ENCODE measurements around the gene YWHAG.
"Not testable (repeated sequence)": the region's sequence is repeated elsewhere in the genome, so short reads cannot be mapped to it uniquely, and the experiment has no call there.

YWHAG gene

DNA sequence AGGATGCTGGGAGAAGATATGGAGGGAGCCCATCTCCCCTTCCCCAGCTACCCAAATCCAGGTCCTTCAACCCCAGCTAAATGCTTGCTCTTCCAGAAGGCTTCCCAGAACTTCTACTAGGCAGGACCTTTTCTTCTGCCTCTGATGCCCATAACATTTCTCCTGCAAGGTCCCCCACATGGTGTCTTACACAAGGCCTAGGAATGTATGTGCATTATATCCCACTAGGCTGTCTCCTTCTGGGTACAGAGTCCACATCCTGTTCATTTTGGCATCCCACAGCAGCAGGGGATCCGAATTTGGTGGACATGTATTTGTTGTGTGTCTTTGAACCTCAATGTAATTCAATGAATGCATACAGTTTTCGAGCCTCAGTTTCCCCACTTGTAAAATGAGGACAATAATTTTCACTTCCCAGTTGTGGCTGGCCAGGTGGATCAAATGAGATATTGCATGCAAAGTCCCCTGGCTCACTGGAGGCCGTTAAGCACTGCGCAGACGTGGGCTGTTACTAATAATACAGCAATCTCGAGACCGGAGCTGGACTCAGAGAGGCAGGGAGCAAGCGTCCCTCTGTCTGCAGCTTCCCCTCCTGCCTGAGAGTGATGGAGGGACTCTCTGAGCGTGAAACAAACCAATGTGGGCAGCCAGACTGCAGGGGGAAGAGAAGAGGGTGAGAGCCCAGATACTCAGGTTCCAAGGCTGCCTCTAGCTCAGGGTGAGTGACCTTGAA, 18.6 kb upstream of the YWHAG start:
- DNase-seq (ENCODE audit: low spot score): no peak

GRCh38 chr7:76375251-76375650, 16.5 kb upstream of the YWHAG start:
- DNase-seq (ENCODE audit: low spot score): no peak

- DNase-seq (ENCODE audit: low spot score): no peak
Observed at GRCh38 chr7:76372984-76373833, 14.4 kb upstream of the YWHAG start.

DNA sequence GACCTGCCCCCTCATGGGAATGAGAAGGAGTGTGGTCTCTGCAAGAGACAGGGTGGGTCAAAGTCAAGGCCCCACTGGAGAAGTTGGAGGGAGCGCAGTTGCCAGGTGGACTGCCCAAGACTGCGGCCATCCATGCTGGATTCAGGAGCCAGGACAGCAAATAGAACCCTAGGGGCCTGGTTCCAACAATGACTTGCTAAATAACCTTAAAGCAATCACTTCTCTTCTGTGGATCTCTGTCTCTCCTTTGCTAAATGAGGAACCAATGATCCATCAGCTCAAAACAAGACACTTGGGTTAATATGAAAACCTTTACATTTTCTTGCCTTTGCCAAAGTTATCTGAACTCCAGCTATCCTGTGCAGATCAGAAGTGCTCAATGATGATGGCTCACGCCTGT, 12.6 kb upstream of the YWHAG start:
- DNase-seq (ENCODE audit: low spot score): no peak

DNA sequence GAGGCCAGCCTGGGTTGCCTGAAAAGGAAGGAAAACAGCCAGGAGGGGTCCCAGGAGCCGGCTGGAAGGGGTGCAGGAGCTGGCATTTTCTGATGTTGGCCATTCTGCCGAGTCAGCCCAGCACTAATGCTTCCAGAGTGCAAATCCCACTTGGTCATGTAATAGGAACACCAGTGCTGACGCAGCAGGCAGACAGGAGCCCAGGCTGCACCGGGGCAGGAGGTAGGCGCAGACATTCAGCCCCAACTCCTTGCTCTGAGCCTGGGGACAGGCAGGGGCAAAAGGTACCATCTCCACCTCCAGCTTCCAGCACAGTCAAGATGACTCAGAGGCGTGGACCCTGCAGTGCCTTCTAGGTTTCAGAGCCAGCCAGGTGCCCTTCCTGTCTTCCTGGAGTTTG, 10.2 kb upstream of the YWHAG start:
- DNase-seq (ENCODE audit: low spot score): no peak

DNA sequence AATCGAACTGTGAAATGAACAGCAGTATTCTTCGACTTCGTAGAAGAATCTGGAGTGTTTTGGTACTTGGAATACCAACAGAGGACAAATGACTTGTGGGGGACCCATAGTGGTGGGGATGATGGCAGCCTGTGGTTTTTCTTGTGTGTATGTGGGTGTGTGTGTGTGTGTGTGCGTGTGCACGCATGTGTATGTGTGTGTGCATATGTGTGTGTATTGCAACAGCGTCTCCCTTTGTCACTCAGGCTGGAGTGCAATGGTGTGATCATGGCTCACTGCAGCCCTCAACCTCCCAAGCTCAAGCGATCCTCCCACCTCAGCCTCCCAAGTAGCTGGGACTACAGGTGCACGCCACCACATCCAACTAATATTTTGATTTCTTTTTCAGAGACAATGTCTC, 9.4 kb upstream of the YWHAG start:
- DNase-seq (ENCODE audit: low spot score): no peak

GRCh38 chr7:76364198-76364584, 5.4 kb upstream of the YWHAG start:
- no peak for DNase-seq (ENCODE audit: low spot score)

- DNase-seq (ENCODE audit: low spot score): not testable (repeated sequence)
Observed at GRCh38 chr7:76363754-76364153, 5.0 kb upstream of the YWHAG start.

GRCh38 chr7:76359978-76360638, 1.3 kb upstream of the YWHAG start:
- DNase-seq (ENCODE audit: low spot score): no peak

- DNase-seq (ENCODE audit: low spot score): peak; percentile 97
Observed at GRCh38 chr7:76359111-76359977, 553 bp upstream of the YWHAG start.

DNA sequence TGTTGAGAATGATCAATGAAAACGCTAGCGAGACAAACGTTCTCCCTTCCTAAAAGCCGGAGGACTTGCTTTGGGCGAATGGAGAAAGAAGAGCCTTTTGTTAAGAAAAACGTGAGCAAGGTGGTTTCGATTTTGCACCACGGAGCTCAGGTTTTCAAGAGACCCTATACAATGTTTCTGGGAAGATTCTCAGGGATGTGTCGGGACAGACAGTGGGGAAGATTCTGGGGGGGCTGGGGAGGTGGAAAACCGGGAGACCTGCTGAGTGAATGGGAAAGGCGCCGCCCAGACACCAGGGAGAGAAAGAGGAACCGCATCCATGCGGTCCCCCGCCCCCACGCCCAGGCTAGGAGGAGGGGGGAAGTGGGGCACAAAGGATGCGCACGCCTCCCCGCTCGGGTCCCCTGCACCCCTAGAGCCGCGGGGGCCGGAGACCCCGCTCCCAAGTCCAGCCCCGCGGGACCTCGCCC, 745 bp downstream of the YWHAG start:
- DNase-seq (ENCODE audit: low spot score): peak; percentile 29

- no peak for DNase-seq (ENCODE audit: low spot score)
Observed at GRCh38 chr7:76357475-76358010, 1.2 kb downstream of the YWHAG start.

GRCh38 chr7:76356823-76357222, 2.0 kb downstream of the YWHAG start:
- no peak for DNase-seq (ENCODE audit: low spot score)

GRCh38 chr7:76356115-76356514, 2.7 kb downstream of the YWHAG start:
- no peak for DNase-seq (ENCODE audit: low spot score)

GRCh38 chr7:76354981-76355730, 3.6 kb downstream of the YWHAG start:
- no peak for DNase-seq (ENCODE audit: low spot score)

GRCh38 chr7:76354516-76354915, 4.3 kb downstream of the YWHAG start:
- DNase-seq (ENCODE audit: low spot score): no peak

- no peak for DNase-seq (ENCODE audit: low spot score)
Observed at GRCh38 chr7:76353744-76354143, 5.0 kb downstream of the YWHAG start.

DNA sequence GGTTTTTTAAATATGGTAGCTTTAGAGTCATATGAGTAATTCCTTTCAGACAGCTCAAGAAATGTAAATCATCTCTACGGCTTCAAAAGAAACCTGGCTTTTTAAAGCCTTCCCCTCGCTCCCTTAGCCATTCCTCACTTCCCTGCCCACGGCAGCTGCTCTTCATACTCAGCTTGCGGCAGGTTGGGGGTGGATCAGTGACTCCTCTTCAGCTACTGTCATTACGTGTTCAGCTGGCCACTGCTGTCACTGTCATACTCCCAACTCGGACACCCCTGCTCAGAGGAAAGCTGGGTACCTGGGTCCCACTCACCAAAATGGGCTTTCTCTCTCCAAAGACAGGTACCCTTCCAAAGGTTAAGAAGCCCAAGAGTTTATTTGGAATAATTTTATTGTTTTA, 6.6 kb downstream of the YWHAG start:
- DNase-seq (ENCODE audit: low spot score): no peak

GRCh38 chr7:76351372-76351771, 7.4 kb downstream of the YWHAG start:
- no peak for DNase-seq (ENCODE audit: low spot score)

GRCh38 chr7:76349313-76349885, 9.4 kb downstream of the YWHAG start:
- no peak for DNase-seq (ENCODE audit: low spot score)

All from CD4-positive, alpha-beta T cell treated with Interleukin-2 at 100 ng/mL for 4 hours (primary cell).